ENCODE data around the gene TCTA.

Gene TCTA

GRCh38 chr3:49415931-49416601 is 3.8 kb downstream of the TCTA start:
- Mint-ChIP-seq H3K4me3 (peak overlapping the region; percentile 41), H3K36me3 (ENCODE audit: low read depth) (peaks cover 89% of the 10 kb centered on the region), H3K27me3 (no peaks in the 10 kb centered on the region), H3K4me1 (ENCODE audit: low read depth) (peaks cover 67% of the 10 kb centered on the region), H3K27ac (peak overlapping the region; percentile 82), H3K9me3 (no peaks in the 10 kb centered on the region)
- intact Hi-C loops (cut with micrococcal nuclease): no loop called here

GRCh38 chr3:49416867-49417266 is 4.6 kb downstream of the TCTA start:
- Mint-ChIP-seq H3K27ac (peak overlapping the region; percentile 82), H3K9me3 (no peaks in the 10 kb centered on the region), H3K4me3 (no peak overlapping the region), H3K36me3 (ENCODE audit: low read depth) (peaks cover 88% of the 10 kb centered on the region), H3K4me1 (ENCODE audit: low read depth) (peaks cover 75% of the 10 kb centered on the region), H3K27me3 (no peaks in the 10 kb centered on the region)
- intact Hi-C loops (cut with micrococcal nuclease): no loop called here

GRCh38 chr3:49417516-49418120 is 5.4 kb downstream of the TCTA start:
- no peaks in the 10 kb centered on the region for H3K9me3 Mint-ChIP-seq
- peaks cover 86% of the 10 kb centered on the region for H3K36me3 Mint-ChIP-seq (ENCODE audit: low read depth)
- peak overlapping the region; percentile 82 for H3K27ac Mint-ChIP-seq
- intact Hi-C loops (cut with micrococcal nuclease): no loop called here
- no peak overlapping the region for H3K4me3 Mint-ChIP-seq
- H3K4me1 Mint-ChIP-seq (ENCODE audit: low read depth): peaks cover 76% of the 10 kb centered on the region
- H3K27me3 Mint-ChIP-seq: no peaks in the 10 kb centered on the region

- peaks cover 86% of the 10 kb centered on the region for H3K36me3 Mint-ChIP-seq (ENCODE audit: low read depth)
- H3K27ac Mint-ChIP-seq: peak overlapping the region; percentile 42
- intact Hi-C loops (cut with micrococcal nuclease): no loop called here
Observed at GRCh38 chr3:49421890-49422378, 9.7 kb downstream of the TCTA start.

GRCh38 chr3:49422379-49423248 is 10.4 kb downstream of the TCTA start, which contains the start of gene AMT:
Gene AMT (minus strand): TSS chr3:49422473. CDS start chr3:49422450, 23 bp downstream.
- peak within 1 kb of the TSS; percentile 42 for H3K27ac Mint-ChIP-seq
- peaks cover 33% of the 10 kb centered on the region for H3K4me1 Mint-ChIP-seq (ENCODE audit: low read depth)
- intact Hi-C loops (cut with micrococcal nuclease): no loop called here
- H3K27me3 Mint-ChIP-seq: no peaks in the 10 kb centered on the region
- H3K9me3 Mint-ChIP-seq: no peaks in the 10 kb centered on the region
- peaks cover 79% of the 10 kb centered on the region for H3K36me3 Mint-ChIP-seq (ENCODE audit: low read depth)
- peak within 1 kb of the TSS; percentile 65 for H3K4me3 Mint-ChIP-seq

More at GRCh38 chr3:49421890-49422378, 9.7 kb downstream of the TCTA start:
- Mint-ChIP-seq H3K4me3 (peak overlapping the region; percentile 65), H3K4me1 (ENCODE audit: low read depth) (peaks cover 40% of the 10 kb centered on the region), H3K27me3 (no peaks in the 10 kb centered on the region), H3K9me3 (no peaks in the 10 kb centered on the region)

GRCh38 chr3:49424816-49425215 is 12.6 kb downstream of the TCTA start:
- H3K27ac Mint-ChIP-seq: no peak overlapping the region
- H3K4me3 Mint-ChIP-seq: no peak overlapping the region
- H3K4me1 Mint-ChIP-seq (ENCODE audit: low read depth): peaks cover 40% of the 10 kb centered on the region
- no peaks in the 10 kb centered on the region for H3K9me3 Mint-ChIP-seq
- intact Hi-C loops (cut with micrococcal nuclease): no loop called here
- H3K27me3 Mint-ChIP-seq: no peaks in the 10 kb centered on the region
- peaks cover 63% of the 10 kb centered on the region for H3K36me3 Mint-ChIP-seq (ENCODE audit: low read depth)

GRCh38 chr3:49427586-49427985 is 15.4 kb downstream of the TCTA start:
- Mint-ChIP-seq H3K4me3 (no peak overlapping the region), H3K4me1 (ENCODE audit: low read depth) (peaks cover 16% of the 10 kb centered on the region), H3K36me3 (ENCODE audit: low read depth) (peaks cover 43% of the 10 kb centered on the region), H3K27ac (peak overlapping the region; percentile 99), H3K27me3 (no peaks in the 10 kb centered on the region), H3K9me3 (no peaks in the 10 kb centered on the region)
- intact Hi-C loops (cut with micrococcal nuclease): no loop called here

- Mint-ChIP-seq H3K4me1 (ENCODE audit: low read depth) (peaks cover 11% of the 10 kb centered on the region), H3K4me3 (peak overlapping the region; percentile 91), H3K36me3 (ENCODE audit: low read depth) (peaks cover 33% of the 10 kb centered on the region), H3K27ac (peak overlapping the region; percentile 99), H3K27me3 (no peaks in the 10 kb centered on the region), H3K9me3 (no peaks in the 10 kb centered on the region)
- intact Hi-C loops (cut with micrococcal nuclease): loop anchor here (1.0 to 2.0 kb wide), 2 partner anchors 16 kb away; partner anchors contain the start of gene TCTA
Observed at GRCh38 chr3:49428752-49429080, 16.5 kb downstream of the TCTA start.

- Mint-ChIP-seq H3K9me3 (no peaks in the 10 kb centered on the region), H3K4me3 (peak overlapping the region; percentile 23), H3K36me3 (ENCODE audit: low read depth) (no peaks in the 10 kb centered on the region)
Observed at GRCh38 chr3:49434731-49435130, 22.5 kb downstream of the TCTA start.

GRCh38 chr3:49445391-49445790 is 33.2 kb downstream of the TCTA start:
- Mint-ChIP-seq H3K36me3 (ENCODE audit: low read depth) (no peaks in the 10 kb centered on the region), H3K27me3 (no peaks in the 10 kb centered on the region), H3K27ac (peak overlapping the region; percentile 86), H3K9me3 (no peaks in the 10 kb centered on the region), H3K4me3 (no peak overlapping the region), H3K4me1 (ENCODE audit: low read depth) (peaks cover 25% of the 10 kb centered on the region)
- intact Hi-C loops (cut with micrococcal nuclease): loop anchor here (2.0 to 5.0 kb wide), 3 partner anchors 17 to 103 kb away; partner anchors contain the start of genes NICN1, RHOA, TCTA and USP4

More at GRCh38 chr3:49434731-49435130, 22.5 kb downstream of the TCTA start:
- H3K4me1 Mint-ChIP-seq (ENCODE audit: low read depth): no peaks in the 10 kb centered on the region
- peak overlapping the region; percentile 17 for H3K27ac Mint-ChIP-seq
- intact Hi-C loops (cut with micrococcal nuclease): no loop called here
- H3K27me3 Mint-ChIP-seq: no peaks in the 10 kb centered on the region

GRCh38 chr3:49453621-49454020 is 41.4 kb downstream of the TCTA start:
- Mint-ChIP-seq H3K9me3 (no peaks in the 10 kb centered on the region), H3K4me3 (no peak overlapping the region), H3K4me1 (ENCODE audit: low read depth) (peaks cover 4% of the 10 kb centered on the region), H3K36me3 (ENCODE audit: low read depth) (no peaks in the 10 kb centered on the region), H3K27ac (no peak overlapping the region), H3K27me3 (peaks cover 4% of the 10 kb centered on the region)
- intact Hi-C loops (cut with micrococcal nuclease): no loop called here

GRCh38 chr3:49454458-49454857 is 42.2 kb downstream of the TCTA start:
- H3K27me3 Mint-ChIP-seq: peaks cover 6% of the 10 kb centered on the region
- intact Hi-C loops (cut with micrococcal nuclease): no loop called here
- H3K27ac Mint-ChIP-seq: no peak overlapping the region
- no peaks in the 10 kb centered on the region for H3K9me3 Mint-ChIP-seq
- H3K4me3 Mint-ChIP-seq: no peak overlapping the region
- no peaks in the 10 kb centered on the region for H3K4me1 Mint-ChIP-seq (ENCODE audit: low read depth)
- no peaks in the 10 kb centered on the region for H3K36me3 Mint-ChIP-seq (ENCODE audit: low read depth)

GRCh38 chr3:49454898-49455681 is 42.9 kb downstream of the TCTA start:
- Mint-ChIP-seq H3K4me1 (ENCODE audit: low read depth) (no peaks in the 10 kb centered on the region), H3K27ac (no peak overlapping the region), H3K36me3 (ENCODE audit: low read depth) (no peaks in the 10 kb centered on the region), H3K27me3 (peaks cover 6% of the 10 kb centered on the region), H3K4me3 (no peak overlapping the region), H3K9me3 (no peaks in the 10 kb centered on the region)
- intact Hi-C loops (cut with micrococcal nuclease): no loop called here

All from dendritic cell treated with granulocyte-macrophage colony-stimulating factor and Interleukin-4, amounts not matched to agents 40 ng/mL and 50 ng/mL, for 4 days (primary cell).